DOHH2 (cell line): ENCODE measurements around the gene SIGLEC15.

Experiments used
- EZH2phosphoT487 ChIP-seq: fragments of 200-600 bp; sonication (generic); IDR thresholded peaks from 2 replicates; pipeline ENCODE4 v1.6.1; 2017; ENCODE audit warnings: borderline replicate concordance, mild to moderate bottlenecking, antibody characterized with exemption, low read length, moderate library complexity, mixed read lengths
- TF ChIP-seq, protein P1 (sequence below): fragments of 200-600 bp; sonication (generic); IDR thresholded peaks from one replicate; pipeline ENCODE4 v1.5.1; 2014; ENCODE audit warnings: antibody characterized with exemption, mild to moderate bottlenecking, low read depth, low read length; ENCODE audit not compliant: poor library complexity, severe bottlenecking

DNA sequence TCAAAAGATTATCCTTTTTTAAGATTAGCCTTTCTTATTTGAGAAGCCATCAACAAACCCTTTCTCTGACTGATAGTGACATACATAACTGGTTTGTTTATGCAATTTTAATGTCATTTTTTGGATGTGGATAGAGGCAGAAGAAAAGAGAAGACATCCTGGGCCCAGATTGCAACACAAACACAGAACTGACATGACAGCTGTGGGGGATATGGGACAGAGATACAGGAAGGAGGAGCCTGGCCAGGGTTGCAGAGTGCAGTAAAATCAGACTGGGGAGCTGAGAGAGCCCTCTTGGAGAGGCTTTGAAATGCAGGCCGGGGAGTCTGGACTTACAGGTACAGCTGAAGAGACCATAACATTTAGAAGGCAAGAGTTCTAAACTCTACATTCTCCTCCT lies 65.1 kb downstream of the SIGLEC15 start:
- TF ChIP-seq, protein P1, sequence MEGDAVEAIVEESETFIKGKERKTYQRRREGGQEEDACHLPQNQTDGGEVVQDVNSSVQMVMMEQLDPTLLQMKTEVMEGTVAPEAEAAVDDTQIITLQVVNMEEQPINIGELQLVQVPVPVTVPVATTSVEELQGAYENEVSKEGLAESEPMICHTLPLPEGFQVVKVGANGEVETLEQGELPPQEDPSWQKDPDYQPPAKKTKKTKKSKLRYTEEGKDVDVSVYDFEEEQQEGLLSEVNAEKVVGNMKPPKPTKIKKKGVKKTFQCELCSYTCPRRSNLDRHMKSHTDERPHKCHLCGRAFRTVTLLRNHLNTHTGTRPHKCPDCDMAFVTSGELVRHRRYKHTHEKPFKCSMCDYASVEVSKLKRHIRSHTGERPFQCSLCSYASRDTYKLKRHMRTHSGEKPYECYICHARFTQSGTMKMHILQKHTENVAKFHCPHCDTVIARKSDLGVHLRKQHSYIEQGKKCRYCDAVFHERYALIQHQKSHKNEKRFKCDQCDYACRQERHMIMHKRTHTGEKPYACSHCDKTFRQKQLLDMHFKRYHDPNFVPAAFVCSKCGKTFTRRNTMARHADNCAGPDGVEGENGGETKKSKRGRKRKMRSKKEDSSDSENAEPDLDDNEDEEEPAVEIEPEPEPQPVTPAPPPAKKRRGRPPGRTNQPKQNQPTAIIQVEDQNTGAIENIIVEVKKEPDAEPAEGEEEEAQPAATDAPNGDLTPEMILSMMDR = no peak
- no peak for TF ChIP-seq EZH2phosphoT487
